AG09309 (cell line): ENCODE data around the gene RFT1.

Source experiments
- DNase-seq: peaks from one replicate; pipeline ENCODE4 v3.0.0-alpha.2; 2010; ENCODE audit warnings: low read depth
- H3K4me3 ChIP-seq: 2 replicates; pipeline ENCODE4 v1.5.1; 2011; ENCODE audit warnings: mild to moderate bottlenecking, low read depth, low read length, moderate library complexity; ENCODE audit not compliant: control insufficient read depth
- CTCF ChIP-seq: IDR thresholded peaks from 2 replicates; pipeline ENCODE4 v1.5.1; 2011; ENCODE audit warnings: mild to moderate bottlenecking, low read depth, low read length, inconsistent platforms; ENCODE audit not compliant: insufficient read depth, control insufficient read depth; ENCODE audit errors: missing control alignments

RFT1 gene

GRCh38 chr3:53111822-53112221, 18.4 kb downstream of the RFT1 start:
- DNase-seq, result no peak
- TF ChIP-seq CTCF, result no peak
- H3K4me3 ChIP-seq, result no peak overlapping the region

GRCh38 chr3:53109891-53110771, 20.1 kb downstream of the RFT1 start:
- no peak overlapping the region for H3K4me3 ChIP-seq

GRCh38 chr3:53109190-53109589, 21.0 kb downstream of the RFT1 start:
- H3K4me3 ChIP-seq, result no peak overlapping the region
- no peak for TF ChIP-seq CTCF
- peak; percentile 34 for DNase-seq

More at GRCh38 chr3:53109891-53110771, 20.1 kb downstream of the RFT1 start:
- peak; percentile 55 for DNase-seq
- peak; percentile 59 for TF ChIP-seq CTCF

GRCh38 chr3:53104762-53105161, 25.5 kb downstream of the RFT1 start:
- DNase-seq, result no peak
- H3K4me3 ChIP-seq, result no peak overlapping the region
- TF ChIP-seq CTCF, result no peak

- TF ChIP-seq CTCF, result no peak
- no peak for DNase-seq
- H3K4me3 ChIP-seq, result no peak overlapping the region
Measured at GRCh38 chr3:53103397-53104296, 26.6 kb downstream of the RFT1 start.

GRCh38 chr3:53102601-53103147, 27.6 kb downstream of the RFT1 start:
- TF ChIP-seq CTCF, result no peak
- H3K4me3 ChIP-seq, result no peak overlapping the region
- no peak for DNase-seq
